Stimulated activated naive B cell treated with anti-CD40 and anti-IgM and Interleukin-4, amounts not matched to agents 10 μg/mL and 1 μg/mL and 100 μg/mL, for 72 hours (primary cell): Measurements from ENCODE around the gene SEMA4D.

Source experiments
- ATAC-seq, 2 donors: fragments of 150-1000 bp; cut with Tn5 transposase; replicated peaks; 2 replicates each; pipeline ENCODE4 v1.10.0; 2021; ENCODE audit warnings: moderate library complexity in 1 of 2
- DNase-seq: peaks from one replicate; pipeline ENCODE4 v3.0.0; 2021
- H3K27ac Mint-ChIP-seq: one replicate; pipeline ENCODE4 v1.8.0; 2022; ENCODE audit warnings: mild to moderate bottlenecking, mixed read lengths
- H3K27me3 Mint-ChIP-seq, 2 donors: one replicate each; pipeline ENCODE4 v1.8.0; 2022; ENCODE audit warnings: mixed read lengths in 2 of 2
- H3K36me3 Mint-ChIP-seq, 2 donors: one replicate each; pipeline ENCODE4 v1.8.0; 2022; ENCODE audit warnings: mixed read lengths in 2 of 2, mild to moderate bottlenecking in 1 of 2
- H3K4me1 Mint-ChIP-seq, 2 donors: one replicate each; pipeline ENCODE4 v1.8.0; 2022; ENCODE audit warnings: mixed read lengths in 2 of 2, mild to moderate bottlenecking in 1 of 2
- H3K4me3 Mint-ChIP-seq, 2 donors: one replicate each; pipeline ENCODE4 v1.8.0; 2022; ENCODE audit warnings: mild to moderate bottlenecking in 2 of 2, mixed read lengths in 2 of 2, moderate library complexity in 1 of 2
- H3K9me3 Mint-ChIP-seq, 2 donors: one replicate each; pipeline ENCODE4 v1.8.0; 2022; ENCODE audit warnings: mixed read lengths in 2 of 2, mild to moderate bottlenecking in 1 of 2

The SEMA4D gene

GRCh38 chr9:89388084-89388867 lies 109.6 kb downstream of the SEMA4D start:
- ATAC-seq (no peak), DNase-seq (no peak)
- H3K27me3 Mint-ChIP-seq = no peaks in the 10 kb centered on the region
- H3K4me1 Mint-ChIP-seq = peaks cover 7 to 24% of the 10 kb centered on the region in 2 donors
- H3K4me3 Mint-ChIP-seq = no peak overlapping the region
- no peaks in the 10 kb centered on the region for H3K9me3 Mint-ChIP-seq
- no peak overlapping the region for H3K27ac Mint-ChIP-seq
- H3K36me3 Mint-ChIP-seq = peaks cover 63 to 79% of the 10 kb centered on the region in 2 donors

- no peak overlapping the region for H3K4me3 Mint-ChIP-seq
- peaks cover 61 to 79% of the 10 kb centered on the region in 2 donors for H3K36me3 Mint-ChIP-seq
- no peaks in the 10 kb centered on the region for H3K9me3 Mint-ChIP-seq
- peaks cover 16 to 34% of the 10 kb centered on the region in 2 donors for H3K4me1 Mint-ChIP-seq
- no peak for DNase-seq
- no peak for ATAC-seq
- H3K27me3 Mint-ChIP-seq = no peaks in the 10 kb centered on the region
- peak overlapping the region; percentile 67 for H3K27ac Mint-ChIP-seq
These were observed 110.6 kb downstream of the SEMA4D start for GRCh38 chr9:89387197-89387849.

- DNase-seq (no peak), ATAC-seq (no peak)
- no peaks in the 10 kb centered on the region for H3K9me3 Mint-ChIP-seq
- no peak overlapping the region for H3K4me3 Mint-ChIP-seq
- peaks cover 20 to 39% of the 10 kb centered on the region in 2 donors for H3K4me1 Mint-ChIP-seq
- peaks cover 61 to 79% of the 10 kb centered on the region in 2 donors for H3K36me3 Mint-ChIP-seq
- no peak overlapping the region for H3K27ac Mint-ChIP-seq
- no peaks in the 10 kb centered on the region for H3K27me3 Mint-ChIP-seq
These were observed 111.1 kb downstream of the SEMA4D start for GRCh38 chr9:89386797-89387196.

- no peak overlapping the region for H3K27ac Mint-ChIP-seq
- peaks cover 62 to 80% of the 10 kb centered on the region in 2 donors for H3K36me3 Mint-ChIP-seq
- ATAC-seq (no peak), DNase-seq (no peak)
- H3K4me1 Mint-ChIP-seq = peaks cover 25 to 45% of the 10 kb centered on the region in 2 donors
- no peaks in the 10 kb centered on the region for H3K9me3 Mint-ChIP-seq
- H3K4me3 Mint-ChIP-seq = no peak overlapping the region
- no peaks in the 10 kb centered on the region for H3K27me3 Mint-ChIP-seq
These were observed 111.7 kb downstream of the SEMA4D start for GRCh38 chr9:89386206-89386605.

- Mint-ChIP-seq H3K9me3 (no peaks in the 10 kb centered on the region), H3K27ac (no peak overlapping the region), H3K4me1 (peaks cover 28 to 50% of the 10 kb centered on the region in 2 donors), H3K4me3 (no peak overlapping the region), H3K27me3 (no peaks in the 10 kb centered on the region), H3K36me3 (peaks cover 58 to 79% of the 10 kb centered on the region in 2 donors)
- DNase-seq (no peak), ATAC-seq (no peak)
These were observed 113.1 kb downstream of the SEMA4D start for GRCh38 chr9:89384783-89385182.

GRCh38 chr9:89383721-89384300 lies 114.1 kb downstream of the SEMA4D start:
- Mint-ChIP-seq H3K4me3 (no peak overlapping the region), H3K36me3 (peaks cover 62 to 82% of the 10 kb centered on the region in 2 donors), H3K9me3 (no peaks in the 10 kb centered on the region), H3K27ac (peak overlapping the region; percentile 75), H3K27me3 (no peaks in the 10 kb centered on the region), H3K4me1 (peaks cover 28 to 48% of the 10 kb centered on the region in 2 donors)
- no peak for DNase-seq
- no peak for ATAC-seq

GRCh38 chr9:89383030-89383720 lies 114.7 kb downstream of the SEMA4D start:
- Mint-ChIP-seq H3K9me3 (no peaks in the 10 kb centered on the region), H3K27ac (peak overlapping the region; percentile 88), H3K4me1 (peaks cover 28 to 42% of the 10 kb centered on the region in 2 donors), H3K36me3 (peaks cover 61 to 82% of the 10 kb centered on the region in 2 donors), H3K27me3 (no peaks in the 10 kb centered on the region), H3K4me3 (peak overlapping the region; percentile 55 to 60)
- ATAC-seq (peak; percentile 67 to 76), DNase-seq (peak; percentile 39)

GRCh38 chr9:89382026-89382986 lies 115.6 kb downstream of the SEMA4D start:
- peaks cover 63 to 85% of the 10 kb centered on the region in 2 donors for H3K36me3 Mint-ChIP-seq
- H3K4me3 Mint-ChIP-seq = peak overlapping the region; percentile 47 to 60
- no peaks in the 10 kb centered on the region for H3K27me3 Mint-ChIP-seq
- H3K27ac Mint-ChIP-seq = peak overlapping the region; percentile 88
- H3K9me3 Mint-ChIP-seq = no peaks in the 10 kb centered on the region
- peaks cover 28 to 42% of the 10 kb centered on the region in 2 donors for H3K4me1 Mint-ChIP-seq
- DNase-seq (peak; percentile 44), ATAC-seq (peak; percentile 82 to 85)

- Mint-ChIP-seq H3K27me3 (no peaks in the 10 kb centered on the region), H3K4me1 (peaks cover 30 to 51% of the 10 kb centered on the region in 2 donors), H3K4me3 (peak overlapping the region in 1 of 2 donors; percentile 44), H3K36me3 (peaks cover 66 to 87% of the 10 kb centered on the region in 2 donors), H3K9me3 (no peaks in the 10 kb centered on the region), H3K27ac (peak overlapping the region; percentile 88)
- ATAC-seq (no peak), DNase-seq (no peak)
These were observed 116.7 kb downstream of the SEMA4D start for GRCh38 chr9:89381308-89381609.

- Mint-ChIP-seq H3K36me3 (peaks cover 61 to 82% of the 10 kb centered on the region in 2 donors), H3K4me1 (peaks cover 31 to 55% of the 10 kb centered on the region in 2 donors), H3K27me3 (no peaks in the 10 kb centered on the region), H3K9me3 (no peaks in the 10 kb centered on the region), H3K27ac (peak overlapping the region; percentile 42), H3K4me3 (no peak overlapping the region)
- DNase-seq (no peak), ATAC-seq (no peak)
These were observed 117.2 kb downstream of the SEMA4D start for GRCh38 chr9:89380437-89381307.

- DNase-seq = no peak
- no peak overlapping the region for H3K27ac Mint-ChIP-seq
- no peaks in the 10 kb centered on the region for H3K9me3 Mint-ChIP-seq
- no peaks in the 10 kb centered on the region for H3K27me3 Mint-ChIP-seq
- no peak for ATAC-seq
- peaks cover 56 to 80% of the 10 kb centered on the region in 2 donors for H3K36me3 Mint-ChIP-seq
- H3K4me1 Mint-ChIP-seq = peaks cover 38 to 59% of the 10 kb centered on the region in 2 donors
- H3K4me3 Mint-ChIP-seq = no peak overlapping the region
These were observed 118.3 kb downstream of the SEMA4D start for GRCh38 chr9:89379508-89380115.

GRCh38 chr9:89379031-89379430 lies 118.9 kb downstream of the SEMA4D start:
- no peak for DNase-seq
- no peaks in the 10 kb centered on the region for H3K27me3 Mint-ChIP-seq
- H3K36me3 Mint-ChIP-seq = peaks cover 56 to 75% of the 10 kb centered on the region in 2 donors
- no peak overlapping the region for H3K4me3 Mint-ChIP-seq
- no peaks in the 10 kb centered on the region for H3K9me3 Mint-ChIP-seq
- H3K27ac Mint-ChIP-seq = peak overlapping the region; percentile 60
- no peak for ATAC-seq
- H3K4me1 Mint-ChIP-seq = peaks cover 42 to 62% of the 10 kb centered on the region in 2 donors
